H9 (cell line): Measurements from ENCODE around the gene SPTBN1. TPM values are rescaled to one million over a fixed set of nuclear protein-coding genes. Genes with fewer than 3 reads are reported as not detected.
A peak's percentile ranks its signal among the peaks of the same experiment; 100 is the strongest.

Experiments used
- DNase-seq: peaks from one replicate; pipeline ENCODE4 v3.0.0-alpha.2; 2017
- H2AFZ ChIP-seq: one replicate; pipeline ENCODE4 v1.6.1; 2013; ENCODE audit warnings: mild to moderate bottlenecking, low read length, control low read depth, moderate library complexity
- H2AK5ac ChIP-seq: 2 replicates; pipeline ENCODE4 v1.6.1; 2013; ENCODE audit warnings: low read length, control low read depth, mixed read lengths; ENCODE audit not compliant: insufficient read length
- H2BK120ac ChIP-seq: one replicate; pipeline ENCODE4 v1.6.1; 2013; ENCODE audit warnings: low read depth, mild to moderate bottlenecking, low read length, control low read depth, inconsistent platforms; ENCODE audit not compliant: poor library complexity, severe bottlenecking
- H2BK12ac ChIP-seq: 2 replicates; pipeline ENCODE4 v1.6.1; 2013; ENCODE audit warnings: low read length, control low read depth, mixed read lengths, low read depth; ENCODE audit not compliant: insufficient read length
- H2BK15ac ChIP-seq: 2 replicates; pipeline ENCODE4 v1.6.1; 2013; ENCODE audit warnings: low read depth, low read length, control low read depth
- H2BK20ac ChIP-seq: one replicate; pipeline ENCODE4 v1.6.1; 2013; ENCODE audit warnings: low read depth, mild to moderate bottlenecking, low read length, control low read depth, inconsistent platforms; ENCODE audit not compliant: poor library complexity, severe bottlenecking
- H2BK5ac ChIP-seq: 2 replicates; pipeline ENCODE4 v1.6.1; 2013; ENCODE audit warnings: low read length, control low read depth, mixed read lengths; ENCODE audit not compliant: insufficient read length
- H3K14ac ChIP-seq: 2 replicates; pipeline ENCODE4 v1.6.1; 2013; ENCODE audit warnings: low read length, control low read depth; ENCODE audit not compliant: insufficient read depth
- H3K18ac ChIP-seq: 2 replicates; pipeline ENCODE4 v1.6.1; 2013; ENCODE audit warnings: low read depth, mild to moderate bottlenecking, mixed read lengths, low read length, control low read depth; ENCODE audit not compliant: insufficient read length
- H3K23ac ChIP-seq: 2 replicates; pipeline ENCODE4 v1.6.1; 2013; ENCODE audit warnings: low read length, control low read depth, mixed read lengths, low read depth; ENCODE audit not compliant: insufficient read length
- H3K23me2 ChIP-seq: 2 replicates; pipeline ENCODE4 v1.6.1; 2013; ENCODE audit warnings: low read depth, mild to moderate bottlenecking, mixed read lengths, low read length, control low read depth; ENCODE audit not compliant: insufficient read length, poor library complexity, severe bottlenecking
- H3K27ac ChIP-seq: 2 replicates; pipeline ENCODE4 v1.5.1; 2013; ENCODE audit warnings: low read length, control low read depth, mixed read lengths, low read depth; ENCODE audit not compliant: insufficient read length
- H3K27me3 ChIP-seq: 2 replicates; pipeline ENCODE4 v1.6.1; 2013; ENCODE audit warnings: low read length, control low read depth, inconsistent platforms; ENCODE audit not compliant: insufficient read depth
- H3K4ac ChIP-seq: 2 replicates; pipeline ENCODE4 v1.6.1; 2013; ENCODE audit warnings: low read depth, mild to moderate bottlenecking, control low read depth, inconsistent platforms, low read length, moderate library complexity
- H3K4me1 ChIP-seq: 2 replicates; pipeline ENCODE4 v1.6.1; 2013; ENCODE audit warnings: low read length, control low read depth, inconsistent platforms; ENCODE audit not compliant: insufficient read depth
- H3K4me2 ChIP-seq: 2 replicates; pipeline ENCODE4 v1.6.1; 2013; ENCODE audit warnings: low read length, control low read depth, mixed read lengths; ENCODE audit not compliant: insufficient read length, insufficient read depth
- H3K56ac ChIP-seq: 2 replicates; pipeline ENCODE4 v1.6.1; 2013; ENCODE audit warnings: low read depth, mild to moderate bottlenecking, mixed read lengths, low read length, control low read depth; ENCODE audit not compliant: insufficient read length
- H3K79me1 ChIP-seq: 2 replicates; pipeline ENCODE4 v1.6.1; 2013; ENCODE audit warnings: low read depth, mild to moderate bottlenecking, moderate library complexity, low read length, control low read depth, inconsistent platforms; ENCODE audit not compliant: insufficient read depth, poor library complexity, severe bottlenecking
- H3K79me2 ChIP-seq: 2 replicates; pipeline ENCODE4 v1.6.1; 2013; ENCODE audit warnings: low read length, control low read depth, inconsistent platforms; ENCODE audit not compliant: insufficient read depth
- H3K9ac ChIP-seq: 2 replicates; pipeline ENCODE4 v1.6.1; 2013; ENCODE audit warnings: low read length, control low read depth, mixed read lengths; ENCODE audit not compliant: insufficient read length; ENCODE audit errors: extremely low read depth
- H3K9me3 ChIP-seq: one replicate; pipeline ENCODE4 v1.6.1; 2013; ENCODE audit warnings: low read depth, low read length, inconsistent platforms; ENCODE audit not compliant: control insufficient read depth
- H3T11ph ChIP-seq: one replicate; pipeline ENCODE4 v1.6.1; 2013; ENCODE audit warnings: mild to moderate bottlenecking, low read length, control low read depth, inconsistent platforms
- H4K20me1 ChIP-seq: one replicate; pipeline ENCODE4 v1.6.1; 2013; ENCODE audit not compliant: control insufficient read depth, insufficient read length, insufficient read depth
- H4K5ac ChIP-seq: 2 replicates; pipeline ENCODE4 v1.6.1; 2013; ENCODE audit warnings: low read depth, mild to moderate bottlenecking, mixed read lengths, low read length, control low read depth; ENCODE audit not compliant: insufficient read length
- H4K8ac ChIP-seq: replicated peaks from 2 replicates; pipeline ENCODE4 v1.6.1; 2013; ENCODE audit warnings: low read length, control low read depth, mixed read lengths, low read depth; ENCODE audit not compliant: insufficient read length
- H4K91ac ChIP-seq: 2 replicates; pipeline ENCODE4 v1.6.1; 2013; ENCODE audit warnings: low read depth, mild to moderate bottlenecking, moderate library complexity, mixed read lengths, low read length, control low read depth; ENCODE audit not compliant: insufficient read length
- H3K27ac Mint-ChIP-seq, 3 experiments: 2 replicates in 2 of 3; 3 replicates in 1 of 3; pipeline ENCODE4 v1.8.0; 2020 to 2021; ENCODE audit warnings: mixed read lengths in 3 of 3, mild to moderate bottlenecking in 1 of 3, moderate library complexity in 1 of 3
- H3K27me3 Mint-ChIP-seq: 2 replicates; pipeline ENCODE4 v1.8.0; 2021; ENCODE audit warnings: low read depth, mild to moderate bottlenecking, moderate library complexity, mixed read lengths
- H3K36me3 Mint-ChIP-seq, 3 experiments: 2 replicates in 2 of 3; 3 replicates in 1 of 3; pipeline ENCODE4 v1.8.0; 2020 to 2021; ENCODE audit warnings: low read depth in 3 of 3, mixed read lengths in 3 of 3; ENCODE audit not compliant: insufficient read depth in 1 of 3
- H3K4me1 Mint-ChIP-seq, 2 experiments: 2 replicates each; pipeline ENCODE4 v1.8.0; 2020; ENCODE audit warnings: mixed read lengths in 2 of 2
- H3K4me3 Mint-ChIP-seq, 2 experiments: 2 replicates in 1 of 2; 3 replicates in 1 of 2; pipeline ENCODE4 v1.8.0; 2020 to 2021; ENCODE audit warnings: mild to moderate bottlenecking in 2 of 2, mixed read lengths in 2 of 2, moderate library complexity in 1 of 2
- H3K9me3 Mint-ChIP-seq, 2 experiments: 2 replicates in 1 of 2; 3 replicates in 1 of 2; pipeline ENCODE4 v1.8.0; 2020; ENCODE audit warnings: mild to moderate bottlenecking in 2 of 2, mixed read lengths in 2 of 2, moderate library complexity in 1 of 2
- WGBS: extraction: QIAGEN DNeasy Blood & Tissue Kit; methylation state at CpG from one replicate; pipeline ENCODE4 v1.1.7; 2013; ENCODE audit warnings: missing lambda C conversion rate, low lambda C conversion rate, mixed read lengths; ENCODE audit not compliant: insufficient read length; ENCODE audit errors: extremely low coverage; 5-methylcytosine and 5-hydroxymethylcytosine counted together
- total RNA-seq: library from RNA; stranded (reverse); gene quantifications from 2 replicates; pipeline ENCODE4 v1.2.1, GENCODE V29; 2021
- TF ChIP-seq, protein P1 (sequence below): fragments of 200-600 bp; sonication (generic); conservative IDR thresholded peaks from 3 replicates; pipeline ENCODE4 v1.8.0; 2021; ENCODE audit warnings: antibody characterized with exemption, mild to moderate bottlenecking

SPTBN1 gene
- total RNA-seq, 1 experiment from 2014 or later = 164 TPM

DNA sequence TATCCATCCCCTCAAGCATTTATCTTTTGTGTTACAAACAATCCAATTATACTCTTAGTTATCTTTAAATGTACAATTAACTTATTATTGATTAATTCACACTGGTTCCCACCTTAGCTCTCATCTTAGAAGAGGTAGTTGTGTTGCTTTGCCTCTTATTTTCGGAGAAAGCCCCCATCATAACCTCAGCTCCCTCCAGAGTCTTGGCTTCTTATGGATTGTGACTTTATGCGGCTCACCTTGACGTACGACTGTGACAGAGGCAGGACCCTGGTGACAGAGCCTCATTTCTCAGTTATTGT is 132.9 kb downstream of the SPTBN1 start:
- H4K5ac ChIP-seq = no peak overlapping the region
- Mint-ChIP-seq H3K27me3 (no peaks in the 10 kb centered on the region), H3K36me3 (peaks cover 0 to 4% (median 3%) of the 10 kb centered on the region in 3 experiments; a peak in 5 of 7 replicates), H3K4me3 (no peak overlapping the region), H3K27ac (peak overlapping the region in 2 of 3 experiments; percentile 56 to 88; a peak in 3 of 7 replicates), H3K9me3 (no peaks in the 10 kb centered on the region), H3K4me1 (peaks cover 36 to 37% of the 10 kb centered on the region in 2 experiments)
- H2BK20ac ChIP-seq = no peak overlapping the region
- whole genome bisulfite sequencing = no CpG with 5 or more reads among the region's 4 CpGs
- TF ChIP-seq, protein P1, sequence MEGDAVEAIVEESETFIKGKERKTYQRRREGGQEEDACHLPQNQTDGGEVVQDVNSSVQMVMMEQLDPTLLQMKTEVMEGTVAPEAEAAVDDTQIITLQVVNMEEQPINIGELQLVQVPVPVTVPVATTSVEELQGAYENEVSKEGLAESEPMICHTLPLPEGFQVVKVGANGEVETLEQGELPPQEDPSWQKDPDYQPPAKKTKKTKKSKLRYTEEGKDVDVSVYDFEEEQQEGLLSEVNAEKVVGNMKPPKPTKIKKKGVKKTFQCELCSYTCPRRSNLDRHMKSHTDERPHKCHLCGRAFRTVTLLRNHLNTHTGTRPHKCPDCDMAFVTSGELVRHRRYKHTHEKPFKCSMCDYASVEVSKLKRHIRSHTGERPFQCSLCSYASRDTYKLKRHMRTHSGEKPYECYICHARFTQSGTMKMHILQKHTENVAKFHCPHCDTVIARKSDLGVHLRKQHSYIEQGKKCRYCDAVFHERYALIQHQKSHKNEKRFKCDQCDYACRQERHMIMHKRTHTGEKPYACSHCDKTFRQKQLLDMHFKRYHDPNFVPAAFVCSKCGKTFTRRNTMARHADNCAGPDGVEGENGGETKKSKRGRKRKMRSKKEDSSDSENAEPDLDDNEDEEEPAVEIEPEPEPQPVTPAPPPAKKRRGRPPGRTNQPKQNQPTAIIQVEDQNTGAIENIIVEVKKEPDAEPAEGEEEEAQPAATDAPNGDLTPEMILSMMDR = no peak
- H3K4me2 ChIP-seq = no peak overlapping the region
- no peak overlapping the region for H3K14ac ChIP-seq
- no peak overlapping the region for H3T11ph ChIP-seq
- no peak overlapping the region for H2AFZ ChIP-seq
- no peaks in the 10 kb centered on the region for H3K9me3 ChIP-seq
- H3K27me3 ChIP-seq = no peaks in the 10 kb centered on the region; the same call in 1 of the 2 replicates
- no peak overlapping the region for H3K4ac ChIP-seq
- H4K8ac ChIP-seq = no peak overlapping the region
- no peak overlapping the region for H3K23ac ChIP-seq
- H3K79me1 ChIP-seq = peaks cover 7% of the 10 kb centered on the region
- no peak overlapping the region for H2BK15ac ChIP-seq
- no peak overlapping the region for H3K56ac ChIP-seq
- H3K27ac ChIP-seq = no peak overlapping the region
- H3K79me2 ChIP-seq = peaks cover 28% of the 10 kb centered on the region; the same call in 1 of the 2 replicates
- no peak for DNase-seq
- H2BK120ac ChIP-seq = no peak overlapping the region
- no peaks in the 10 kb centered on the region for H3K23me2 ChIP-seq
- peaks cover 16% of the 10 kb centered on the region for H3K4me1 ChIP-seq
- H2BK12ac ChIP-seq = no peak overlapping the region
- no peak overlapping the region for H4K91ac ChIP-seq
- no peak overlapping the region for H3K9ac ChIP-seq
- no peaks in the 10 kb centered on the region for H4K20me1 ChIP-seq
- no peak overlapping the region for H2AK5ac ChIP-seq
- H3K18ac ChIP-seq = no peak overlapping the region
- H2BK5ac ChIP-seq = no peak overlapping the region
